GM18907 (cell line): ENCODE results near the gene CNKSR2.
"Not testable (repeated sequence)": the region's sequence is repeated elsewhere in the genome, so short reads cannot be mapped to it uniquely, and the experiment has no call there.

Experiments used
- ATAC-seq: cut with Tn5 transposase; IDR thresholded peaks from one replicate; pipeline ENCODE4 v1.9.1; 2021; ENCODE audit warnings: mild to moderate bottlenecking, moderate library complexity; ENCODE audit not compliant: unreplicated experiment

CNKSR2 gene

DNA sequence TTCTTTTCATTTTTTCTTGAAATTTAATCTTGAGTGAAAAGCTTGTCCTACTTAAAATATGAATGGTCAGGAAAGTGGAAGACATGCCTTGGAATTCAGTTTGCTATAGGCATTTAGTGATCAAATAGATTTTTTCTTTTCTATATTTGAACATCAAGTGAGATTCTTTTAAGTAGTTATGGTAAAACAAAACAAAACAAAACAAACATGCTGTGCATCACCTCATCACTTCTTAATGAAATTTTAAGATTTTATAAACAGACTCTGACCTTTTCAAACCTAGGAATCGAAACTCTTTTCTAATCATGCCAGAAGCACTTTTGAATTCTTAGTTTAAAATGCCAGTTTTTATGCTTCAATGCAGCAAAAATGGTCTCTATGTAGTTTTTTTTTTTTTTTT is 62.8 kb downstream of the CNKSR2 start:
- no peak for ATAC-seq

DNA sequence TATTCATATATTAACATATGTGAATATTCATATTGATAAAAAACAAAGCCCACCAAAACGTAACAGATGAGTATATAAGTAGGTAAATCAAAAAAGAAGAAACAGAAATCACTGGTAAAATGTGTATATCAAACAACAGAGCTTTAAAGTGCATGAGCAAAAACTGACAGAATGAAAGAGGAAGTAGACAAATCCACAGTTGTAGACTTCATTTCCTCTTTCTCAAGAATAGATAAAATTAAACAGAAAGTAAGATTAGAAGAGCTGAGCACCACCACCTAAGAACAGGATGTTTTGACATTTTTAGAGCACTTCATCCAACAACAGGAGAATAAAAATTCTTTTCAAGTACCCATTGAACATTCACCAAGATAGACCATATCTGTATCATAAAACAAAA is 64.6 kb downstream of the CNKSR2 start:
- ATAC-seq = peak; percentile 95

DNA sequence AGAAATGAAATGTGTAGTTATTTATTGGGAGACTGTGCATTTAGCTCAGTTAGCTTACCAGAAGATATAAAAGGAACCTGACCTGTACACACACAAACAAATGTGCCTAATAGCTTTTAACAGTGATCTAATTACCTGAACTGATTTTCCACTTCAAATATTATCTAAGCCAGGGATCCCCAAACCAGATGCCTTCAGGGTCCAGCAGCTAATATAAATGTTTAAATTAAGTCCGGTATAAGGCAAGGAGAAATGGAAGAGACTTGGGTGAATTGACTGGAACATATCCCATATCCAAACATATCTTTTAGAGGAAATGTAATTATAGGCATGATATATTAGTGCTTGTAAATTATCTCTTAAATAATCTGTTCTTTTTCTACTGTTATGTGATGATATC is 66.7 kb downstream of the CNKSR2 start:
- no peak for ATAC-seq

DNA sequence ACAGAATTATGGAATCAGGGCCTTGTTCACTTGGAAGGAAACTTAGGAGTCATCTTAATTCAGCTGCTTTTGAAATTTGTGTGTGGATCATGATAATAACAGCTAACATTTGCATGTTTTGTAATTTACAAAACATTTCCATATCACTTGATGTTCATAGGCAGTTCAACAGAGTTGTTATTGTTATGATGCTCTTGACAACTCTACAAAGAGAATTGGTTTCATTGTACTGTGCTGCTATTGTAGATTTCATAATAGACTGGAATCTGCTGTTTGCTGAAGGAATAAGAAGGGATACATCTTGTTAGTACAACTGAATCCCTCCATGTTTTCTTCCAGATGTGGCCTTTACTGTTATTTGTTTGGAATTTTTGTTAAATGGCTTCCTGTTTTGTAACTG is 83.5 kb downstream of the CNKSR2 start:
- ATAC-seq = no peak

DNA sequence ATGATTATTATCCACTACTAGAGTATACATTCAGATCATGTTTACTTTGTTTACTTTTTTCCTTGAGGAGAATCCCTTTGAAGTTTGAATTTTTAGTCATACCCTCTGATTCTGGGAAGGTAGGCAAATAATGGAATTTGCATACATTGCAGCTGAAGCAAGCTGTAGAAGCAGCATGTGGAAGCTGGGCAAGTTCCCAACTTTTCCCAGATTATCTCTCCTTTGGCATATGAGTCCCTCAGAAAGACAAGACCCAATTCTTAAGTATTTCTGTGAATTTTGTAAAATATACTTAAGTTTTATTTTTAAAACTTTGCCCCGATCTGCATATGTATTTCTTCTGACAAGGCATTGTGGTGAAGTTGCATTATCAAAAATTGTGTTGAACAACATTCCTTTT is 94.9 kb downstream of the CNKSR2 start:
- ATAC-seq = no peak

DNA sequence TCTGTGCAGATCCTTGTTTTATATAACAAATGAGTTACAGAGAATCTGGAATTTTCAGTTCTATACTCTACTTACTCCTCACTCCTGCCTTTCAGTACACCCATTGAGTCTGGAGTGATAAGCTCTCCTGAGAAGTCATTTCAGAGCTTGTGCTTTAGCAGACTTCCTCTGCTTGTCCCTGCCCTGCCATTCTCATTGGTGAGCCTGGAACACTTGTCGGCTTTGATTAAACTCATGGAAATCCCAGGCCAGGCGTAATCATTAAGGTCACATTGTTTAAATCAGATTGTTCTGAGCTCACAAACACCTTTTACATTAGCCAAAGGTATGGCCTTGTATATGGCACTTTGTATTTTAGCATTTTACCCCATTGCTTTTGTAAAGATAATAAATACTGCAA is 102.7 kb downstream of the CNKSR2 start:
- no peak for ATAC-seq

DNA sequence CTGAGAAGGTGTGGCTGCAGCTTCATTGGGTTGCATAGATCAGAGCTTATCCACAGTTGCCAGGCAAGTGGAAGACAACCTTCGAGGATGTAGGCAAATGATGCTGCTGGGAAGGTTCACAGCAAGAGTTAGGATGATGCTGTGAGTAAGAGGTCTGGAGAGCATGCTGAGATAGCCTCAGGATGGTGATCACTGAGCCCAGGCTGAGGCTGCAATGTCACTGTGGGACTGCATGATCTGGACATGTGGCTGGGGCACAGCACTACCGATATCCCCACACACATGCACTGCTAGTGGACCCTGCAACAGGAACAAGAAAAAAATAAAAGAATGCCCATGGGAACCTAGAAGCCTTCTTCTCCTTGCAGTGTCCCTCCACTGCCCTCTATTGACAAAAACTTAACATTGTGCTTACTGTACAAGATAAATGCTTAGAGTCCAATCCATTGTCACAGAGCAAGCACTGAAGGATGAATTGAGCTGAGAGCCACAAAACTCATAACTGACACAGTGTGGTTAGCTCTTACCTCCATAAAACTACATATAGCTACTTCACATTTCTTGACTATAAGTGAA is 105.6 kb downstream of the CNKSR2 start:
- ATAC-seq = peak; percentile 89

DNA sequence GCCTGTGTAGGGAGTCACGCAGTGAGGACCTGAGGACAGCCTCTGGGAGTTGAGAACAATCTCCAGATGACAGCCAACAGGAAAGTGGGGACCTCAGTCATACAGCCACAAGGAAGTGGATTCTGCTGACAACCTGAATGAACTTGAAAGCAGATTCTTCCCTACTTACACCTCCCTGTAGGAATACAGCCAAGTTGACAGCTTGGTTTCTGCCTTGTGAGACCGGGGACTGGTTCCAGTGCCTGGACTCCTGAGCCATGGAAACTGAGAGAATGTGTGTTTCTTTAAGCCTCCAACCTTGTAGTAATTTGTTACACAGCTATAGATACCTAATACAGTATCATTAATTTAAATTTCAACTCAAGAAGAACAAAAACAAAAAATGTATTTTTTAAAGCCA is 107.5 kb downstream of the CNKSR2 start:
- ATAC-seq = no peak

DNA sequence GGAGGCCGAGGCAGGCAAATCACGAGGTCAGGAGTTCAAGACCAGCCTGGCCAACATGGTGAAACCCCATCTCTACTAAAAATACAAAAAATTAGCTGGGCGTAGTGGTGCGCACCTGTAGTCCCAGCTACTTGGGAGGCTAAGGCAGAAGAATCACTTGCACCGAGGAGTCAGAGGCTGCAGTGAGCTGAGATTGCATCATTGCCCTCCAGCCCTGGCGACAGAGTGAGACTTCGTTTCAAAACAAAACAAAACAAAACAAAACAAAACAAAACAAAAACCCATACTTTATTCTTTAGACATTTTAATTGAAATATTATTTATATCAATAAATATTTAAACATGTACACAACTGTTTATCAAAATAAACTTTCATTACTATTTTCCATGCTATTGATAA is 109.8 kb downstream of the CNKSR2 start:
- not testable (repeated sequence) for ATAC-seq

DNA sequence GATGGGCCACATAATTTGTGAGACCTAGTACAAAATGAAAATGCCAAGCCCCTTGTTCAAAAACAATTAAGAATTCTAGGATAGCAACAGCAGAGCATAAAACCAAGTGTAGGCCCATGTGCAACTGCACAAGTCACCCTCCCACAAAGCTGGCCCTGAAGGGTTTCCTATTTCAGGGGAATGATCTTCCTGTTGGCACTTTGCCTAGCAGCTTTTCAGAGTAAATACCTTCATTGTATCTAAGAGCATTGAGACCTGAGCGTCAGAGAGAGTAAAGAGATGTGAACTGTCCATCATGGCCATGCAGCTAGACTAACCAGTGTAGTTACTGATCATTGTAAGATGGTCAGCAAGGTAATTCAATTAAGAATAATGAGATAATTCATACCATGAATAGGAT is 113.6 kb downstream of the CNKSR2 start:
- no peak for ATAC-seq

DNA sequence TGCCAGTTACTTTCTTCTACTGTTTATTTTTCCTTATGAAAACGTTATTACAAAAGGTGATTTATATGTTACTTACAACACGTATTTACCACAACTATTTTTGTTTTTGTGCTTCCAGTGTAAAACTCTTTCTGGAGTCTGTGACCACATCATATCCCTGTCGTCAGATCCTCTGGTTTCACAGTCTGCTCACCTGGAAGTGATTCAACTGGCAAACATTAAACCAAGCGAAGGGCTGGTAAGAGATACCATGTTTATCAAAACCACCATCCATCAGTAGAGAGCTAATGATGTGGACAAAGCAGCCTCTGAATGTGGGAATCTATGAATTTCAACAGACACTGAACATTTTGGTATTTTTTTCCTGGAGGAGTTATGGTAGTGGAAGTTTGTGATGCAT is 116.1 kb downstream of the CNKSR2 start:
- ATAC-seq = no peak

DNA sequence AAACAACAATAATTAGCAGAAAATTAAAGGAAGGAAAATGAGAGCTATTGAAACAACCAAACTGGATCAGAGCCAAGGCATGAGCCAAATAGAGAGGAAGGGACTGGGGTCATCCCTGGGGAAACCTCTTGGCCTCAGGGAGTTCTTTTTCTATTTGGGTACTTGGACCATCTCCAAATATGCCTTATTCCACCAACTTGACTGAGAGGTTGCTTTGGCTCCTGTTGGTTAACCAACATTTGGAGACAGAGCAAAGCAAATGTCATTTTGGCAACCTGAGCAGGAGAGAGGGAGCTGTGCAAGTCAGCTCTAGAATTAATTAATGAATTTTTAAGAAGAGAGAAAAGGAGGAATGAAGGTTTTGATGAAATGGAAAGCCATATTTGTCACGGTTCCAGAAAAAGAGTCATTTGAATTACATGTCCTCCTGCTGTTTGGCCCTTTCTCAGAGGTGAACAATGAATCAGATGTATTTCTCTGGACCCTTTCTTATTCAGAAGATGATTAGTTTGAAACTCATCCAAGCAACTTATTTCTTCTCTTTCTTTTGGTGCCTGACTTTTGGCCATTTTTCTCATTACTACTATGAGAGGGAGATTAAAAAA is 119.1 kb downstream of the CNKSR2 start:
- ATAC-seq = no peak

DNA sequence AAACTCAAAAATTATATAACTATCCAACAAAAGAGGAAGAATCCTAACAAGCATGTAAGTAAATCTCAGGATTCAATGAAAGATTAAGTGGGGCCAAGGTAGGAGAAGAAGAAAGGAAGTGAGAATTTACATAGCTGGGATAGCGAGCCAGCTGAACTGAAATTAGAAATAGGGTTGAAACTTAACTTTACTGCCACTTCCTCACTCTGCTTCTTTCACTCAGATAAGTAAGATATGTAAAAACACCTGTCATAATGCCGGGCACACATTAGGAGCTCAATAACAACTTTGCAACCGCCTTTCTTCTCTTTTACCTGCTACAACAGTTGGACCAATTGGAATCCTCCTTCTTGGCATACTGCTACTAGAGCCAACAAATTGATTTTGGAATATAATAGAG is 129.4 kb downstream of the CNKSR2 start:
- ATAC-seq = peak; percentile 91

DNA sequence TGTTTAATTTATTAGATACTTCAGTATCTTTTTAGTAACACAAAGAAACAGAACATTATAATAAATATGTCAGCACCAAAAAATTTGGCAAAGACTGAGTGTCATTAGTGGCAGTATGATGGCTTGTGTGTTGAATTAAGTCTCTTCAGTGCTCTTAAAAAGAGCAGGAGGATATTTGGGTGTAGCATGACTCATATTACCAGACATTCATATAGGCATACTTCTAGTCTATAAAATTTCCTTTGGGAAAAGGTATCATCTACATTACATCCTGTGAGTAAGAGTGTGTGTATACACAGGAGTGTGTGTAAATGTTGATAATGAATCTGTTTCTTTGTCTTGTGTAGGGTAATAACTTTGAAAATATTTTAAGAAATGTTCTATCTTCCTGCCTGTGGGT is 135.7 kb downstream of the CNKSR2 start:
- ATAC-seq = no peak

DNA sequence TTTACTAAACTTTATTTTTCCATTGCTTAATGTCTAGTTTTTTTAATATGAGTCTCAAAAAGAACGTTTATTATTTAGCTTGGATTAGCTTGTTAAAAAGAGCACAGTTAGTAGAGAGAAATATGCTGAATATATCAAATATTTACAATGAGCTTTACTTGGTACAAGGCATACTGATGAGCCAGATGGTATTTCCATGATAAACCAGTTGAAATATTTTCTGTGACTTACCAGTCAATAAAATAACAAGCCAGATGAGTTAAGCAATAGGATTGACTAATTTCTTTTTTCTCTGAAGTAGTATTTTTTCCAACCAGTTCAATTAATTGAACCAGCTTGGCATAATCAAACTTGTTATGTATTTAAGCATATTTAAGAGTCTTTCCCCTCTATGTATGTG is 149.8 kb downstream of the CNKSR2 start:
- no peak for ATAC-seq

DNA sequence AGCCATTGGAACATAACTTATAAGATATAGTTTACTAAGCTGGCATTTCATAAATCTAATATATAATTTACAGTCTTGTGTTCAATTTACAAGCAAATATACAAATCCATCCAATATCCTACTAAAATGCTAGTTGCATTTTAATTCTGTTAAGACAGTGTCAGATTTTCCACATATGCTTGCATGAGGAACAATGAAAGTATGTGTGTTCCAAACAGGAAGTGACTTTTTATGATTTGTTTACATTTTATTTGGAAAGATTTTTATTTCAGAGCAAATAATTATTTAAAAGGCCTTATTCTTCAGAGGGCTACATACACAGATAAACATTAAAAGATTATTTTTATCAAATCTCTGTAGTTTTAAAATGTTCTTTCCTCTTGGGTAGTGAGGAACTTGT is 153.9 kb downstream of the CNKSR2 start:
- no peak for ATAC-seq

DNA sequence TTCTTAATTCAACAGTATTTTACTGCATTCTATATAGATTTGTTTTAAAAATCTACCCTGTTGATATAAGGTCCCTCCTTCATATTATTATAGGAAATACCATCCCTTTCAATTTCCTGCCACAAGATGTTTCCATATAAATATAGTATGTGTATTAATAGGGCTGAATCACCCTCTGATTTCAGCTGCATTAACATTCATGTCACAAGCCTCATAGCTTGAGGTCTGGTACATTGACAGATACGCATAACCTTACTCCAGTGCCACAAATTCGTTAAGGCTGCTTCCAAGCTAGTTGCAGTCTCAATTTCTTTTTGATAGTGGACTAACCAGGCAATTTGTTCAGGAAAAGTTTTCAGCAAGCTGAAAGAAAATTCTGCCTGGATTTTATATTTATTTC is 155.6 kb downstream of the CNKSR2 start:
- ATAC-seq = no peak

DNA sequence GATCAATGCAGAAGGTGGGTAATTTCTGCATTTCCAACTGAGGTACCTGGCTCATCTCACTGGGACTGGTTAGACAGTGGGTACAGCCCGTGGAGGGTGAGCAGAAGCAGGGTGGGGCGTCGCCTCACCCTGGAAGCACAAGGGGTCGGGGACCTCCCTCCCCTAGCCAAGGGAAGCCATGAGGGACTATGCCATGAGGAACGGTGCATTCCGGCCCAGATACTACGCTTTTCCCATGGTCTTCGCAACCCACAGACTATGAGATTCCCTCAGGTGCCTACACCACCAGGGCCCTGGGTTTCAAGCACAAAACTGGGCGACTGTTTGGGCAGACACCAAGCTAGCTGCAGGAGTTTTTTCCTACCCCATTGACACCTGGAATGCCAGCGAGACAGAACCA is 170.4 kb downstream of the CNKSR2 start:
- ATAC-seq = not testable (repeated sequence)

DNA sequence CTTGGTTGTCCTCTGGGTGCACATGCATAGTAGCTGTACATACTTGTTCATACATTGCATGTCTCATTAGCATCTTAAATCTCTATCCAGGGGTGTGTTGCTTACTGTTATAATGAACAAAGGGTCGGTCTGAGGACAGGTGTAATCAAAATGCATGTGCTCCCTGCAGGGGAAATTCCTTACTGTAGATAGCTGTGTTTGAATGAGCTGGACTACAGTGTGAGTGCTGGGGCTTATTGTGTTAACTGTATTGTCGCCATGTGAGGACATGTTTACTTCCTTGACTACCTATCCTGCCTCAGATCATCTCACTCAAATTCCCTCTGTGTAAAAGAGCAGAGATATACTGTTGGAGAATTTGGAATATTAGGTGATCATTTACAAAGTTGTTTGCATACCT is 185.2 kb downstream of the CNKSR2 start:
- no peak for ATAC-seq

DNA sequence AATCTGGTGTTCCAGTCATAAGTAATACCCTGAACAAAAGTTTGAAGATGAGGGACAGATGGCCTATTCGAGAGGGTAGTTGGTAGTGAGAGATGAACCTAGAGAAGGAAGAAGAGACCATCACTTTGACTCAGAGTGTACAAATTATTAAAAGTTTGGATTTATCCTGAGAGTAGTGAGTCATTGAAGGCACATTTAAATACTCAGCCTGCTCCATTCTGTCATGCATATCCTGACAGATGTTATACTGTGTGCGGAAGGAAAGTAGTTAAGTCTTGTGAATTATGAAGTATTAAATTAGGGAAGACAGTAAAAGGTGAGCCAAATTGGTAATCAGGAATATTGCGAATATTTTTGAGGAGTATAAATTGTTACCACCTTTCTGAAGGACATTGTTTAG is 190.8 kb downstream of the CNKSR2 start:
- no peak for ATAC-seq

DNA sequence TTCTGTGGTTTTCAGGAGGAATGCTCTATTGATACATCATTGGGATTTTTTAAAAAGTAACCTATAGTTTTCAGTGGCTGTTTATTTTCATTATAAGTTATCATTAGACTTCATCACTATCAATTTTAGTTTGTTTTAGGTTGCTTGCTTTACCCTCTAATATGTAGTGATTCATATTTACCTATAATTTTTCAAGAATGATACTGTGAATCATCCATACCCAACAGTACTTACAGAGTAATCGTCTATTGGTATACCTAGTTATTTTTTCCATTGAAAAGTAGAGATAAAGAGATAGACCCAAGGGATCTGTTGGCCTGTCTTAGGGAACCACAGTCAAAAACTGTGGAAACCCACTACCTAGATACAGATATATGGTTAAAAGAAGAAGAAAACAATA is 200.6 kb downstream of the CNKSR2 start:
- ATAC-seq = no peak

DNA sequence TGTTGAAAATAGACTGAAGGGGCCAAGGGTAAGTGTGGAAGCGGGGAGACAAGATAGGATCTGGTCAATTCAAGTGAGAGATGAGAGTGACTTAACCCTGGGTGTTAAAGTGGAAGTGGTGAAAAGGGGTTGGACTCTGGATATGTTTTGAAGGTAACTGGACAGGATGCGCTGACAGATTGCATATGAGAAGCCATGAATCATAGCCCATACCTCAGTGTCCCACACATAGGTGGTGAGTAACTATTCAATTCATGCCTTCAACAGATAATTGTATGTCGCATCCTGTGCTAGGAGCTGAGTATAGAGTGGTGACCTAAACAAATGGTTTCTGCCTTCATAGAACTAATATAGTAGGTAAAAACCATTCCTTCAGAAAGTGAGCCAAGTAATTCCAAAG is 207.3 kb downstream of the CNKSR2 start:
- no peak for ATAC-seq

DNA sequence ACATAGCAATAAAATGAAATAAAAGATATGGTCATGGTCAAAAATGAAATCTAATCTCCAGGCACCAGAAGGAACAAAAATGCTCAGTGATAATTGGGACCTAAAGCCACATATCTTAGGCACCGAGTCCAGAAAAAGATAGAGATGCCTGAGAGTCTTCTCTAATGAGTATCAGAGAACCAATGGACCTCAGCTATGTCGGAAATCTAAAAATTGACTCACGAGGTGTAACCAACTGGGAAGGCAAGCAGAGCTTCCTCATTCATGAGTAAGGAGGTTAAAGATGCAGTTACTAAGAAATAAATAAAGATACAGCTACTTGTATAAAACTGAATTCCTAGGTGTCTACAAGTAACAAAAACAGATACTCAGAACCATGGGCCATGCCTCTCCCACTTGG is 211.8 kb downstream of the CNKSR2 start:
- ATAC-seq = no peak
